Measurements from ENCODE around the gene PCYOX1L.
A peak's percentile ranks its signal among the peaks of the same experiment; 100 is the strongest.

The PCYOX1L gene

GRCh38 chr5:149367972-149368645 lies 10.3 kb downstream of the PCYOX1L start:
- H3K9me3 Mint-ChIP-seq = no peaks in the 10 kb centered on the region
- H3K4me1 Mint-ChIP-seq (ENCODE audit: low read depth) = peaks cover 20% of the 10 kb centered on the region
- no peak overlapping the region for H3K4me3 Mint-ChIP-seq
- H3K36me3 Mint-ChIP-seq (ENCODE audit: low read depth) = peaks cover 54% of the 10 kb centered on the region
- no peak overlapping the region for H3K27ac Mint-ChIP-seq
- no peak for DNase-seq
- H3K27me3 Mint-ChIP-seq = no peaks in the 10 kb centered on the region

GRCh38 chr5:149370878-149371277 lies 13.0 kb downstream of the PCYOX1L start:
- Mint-ChIP-seq H3K4me3 (no peak overlapping the region), H3K9me3 (no peaks in the 10 kb centered on the region), H3K27ac (no peak overlapping the region), H3K27me3 (no peaks in the 10 kb centered on the region), H3K36me3 (ENCODE audit: low read depth) (peaks cover 30% of the 10 kb centered on the region), H3K4me1 (ENCODE audit: low read depth) (peaks cover 20% of the 10 kb centered on the region)
- no peak for DNase-seq

- no peaks in the 10 kb centered on the region for H3K9me3 Mint-ChIP-seq
- H3K27me3 Mint-ChIP-seq = no peaks in the 10 kb centered on the region
- no peak overlapping the region for H3K27ac Mint-ChIP-seq
- DNase-seq = peak; percentile 74
- H3K36me3 Mint-ChIP-seq (ENCODE audit: low read depth) = peaks cover 25% of the 10 kb centered on the region
- H3K4me1 Mint-ChIP-seq (ENCODE audit: low read depth) = peaks cover 20% of the 10 kb centered on the region
- no peak overlapping the region for H3K4me3 Mint-ChIP-seq
These were observed 13.6 kb downstream of the PCYOX1L start for GRCh38 chr5:149371296-149371962.

- Mint-ChIP-seq H3K4me1 (ENCODE audit: low read depth) (peaks cover 17% of the 10 kb centered on the region), H3K27ac (no peak overlapping the region), H3K4me3 (no peak overlapping the region), H3K9me3 (no peaks in the 10 kb centered on the region), H3K36me3 (ENCODE audit: low read depth) (peaks cover 20% of the 10 kb centered on the region), H3K27me3 (no peaks in the 10 kb centered on the region)
- no peak for DNase-seq
These were observed 14.4 kb downstream of the PCYOX1L start for GRCh38 chr5:149372076-149372795.

- Mint-ChIP-seq H3K27ac (no peak overlapping the region), H3K36me3 (ENCODE audit: low read depth) (peaks cover 13% of the 10 kb centered on the region), H3K4me1 (ENCODE audit: low read depth) (peaks cover 13% of the 10 kb centered on the region), H3K27me3 (no peaks in the 10 kb centered on the region), H3K9me3 (no peaks in the 10 kb centered on the region), H3K4me3 (no peak overlapping the region)
- no peak for DNase-seq
These were observed 15.1 kb downstream of the PCYOX1L start for GRCh38 chr5:149372932-149373331.

GRCh38 chr5:149374303-149374702 lies 16.5 kb downstream of the PCYOX1L start:
- H3K27me3 Mint-ChIP-seq = no peaks in the 10 kb centered on the region
- H3K4me3 Mint-ChIP-seq = no peak overlapping the region
- no peak for DNase-seq
- H3K36me3 Mint-ChIP-seq (ENCODE audit: low read depth) = peaks cover under 1% of the 10 kb centered on the region
- H3K4me1 Mint-ChIP-seq (ENCODE audit: low read depth) = peaks cover 7% of the 10 kb centered on the region
- H3K27ac Mint-ChIP-seq = no peak overlapping the region
- H3K9me3 Mint-ChIP-seq = no peaks in the 10 kb centered on the region

- no peak overlapping the region for H3K4me3 Mint-ChIP-seq
- H3K27ac Mint-ChIP-seq = no peak overlapping the region
- H3K9me3 Mint-ChIP-seq = no peaks in the 10 kb centered on the region
- H3K4me1 Mint-ChIP-seq (ENCODE audit: low read depth) = peaks cover 4% of the 10 kb centered on the region
- DNase-seq = no peak
- H3K36me3 Mint-ChIP-seq (ENCODE audit: low read depth) = no peaks in the 10 kb centered on the region
- no peaks in the 10 kb centered on the region for H3K27me3 Mint-ChIP-seq
These were observed 17.0 kb downstream of the PCYOX1L start for GRCh38 chr5:149374801-149375200.

GRCh38 chr5:149375434-149375833 lies 17.6 kb downstream of the PCYOX1L start:
- Mint-ChIP-seq H3K9me3 (no peaks in the 10 kb centered on the region), H3K27ac (no peak overlapping the region), H3K4me3 (no peak overlapping the region), H3K4me1 (ENCODE audit: low read depth) (peaks cover 4% of the 10 kb centered on the region), H3K27me3 (no peaks in the 10 kb centered on the region), H3K36me3 (ENCODE audit: low read depth) (no peaks in the 10 kb centered on the region)
- DNase-seq = no peak

GRCh38 chr5:149376104-149376503 lies 18.3 kb downstream of the PCYOX1L start:
- H3K9me3 Mint-ChIP-seq = no peaks in the 10 kb centered on the region
- H3K27ac Mint-ChIP-seq = no peak overlapping the region
- H3K4me1 Mint-ChIP-seq (ENCODE audit: low read depth) = peaks cover 4% of the 10 kb centered on the region
- no peaks in the 10 kb centered on the region for H3K27me3 Mint-ChIP-seq
- no peak overlapping the region for H3K4me3 Mint-ChIP-seq
- H3K36me3 Mint-ChIP-seq (ENCODE audit: low read depth) = no peaks in the 10 kb centered on the region
- DNase-seq = no peak

GRCh38 chr5:149376711-149377447 lies 19.0 kb downstream of the PCYOX1L start:
- Mint-ChIP-seq H3K36me3 (ENCODE audit: low read depth) (no peaks in the 10 kb centered on the region), H3K4me1 (ENCODE audit: low read depth) (peaks cover 2% of the 10 kb centered on the region), H3K4me3 (no peak overlapping the region), H3K27me3 (peaks cover 1% of the 10 kb centered on the region), H3K9me3 (no peaks in the 10 kb centered on the region), H3K27ac (no peak overlapping the region)
- DNase-seq = no peak

GRCh38 chr5:149378241-149378820 lies 20.5 kb downstream of the PCYOX1L start:
- Mint-ChIP-seq H3K4me3 (no peak overlapping the region), H3K27me3 (peaks cover 2% of the 10 kb centered on the region), H3K27ac (no peak overlapping the region), H3K9me3 (no peaks in the 10 kb centered on the region), H3K4me1 (ENCODE audit: low read depth) (peaks cover 4% of the 10 kb centered on the region), H3K36me3 (ENCODE audit: low read depth) (no peaks in the 10 kb centered on the region)
- DNase-seq = no peak

GRCh38 chr5:149379177-149379761 lies 21.4 kb downstream of the PCYOX1L start, which contains the start of gene IL17B:
TSS of gene IL17B (minus strand) at chr5:149379292. CDS start at chr5:149379225, 67 bp downstream.
- DNase-seq = no peak
- no peaks in the 10 kb centered on the region for H3K9me3 Mint-ChIP-seq
- no peak within 1 kb of the TSS for H3K27ac Mint-ChIP-seq
- H3K36me3 Mint-ChIP-seq (ENCODE audit: low read depth) = no peaks in the 10 kb centered on the region
- H3K27me3 Mint-ChIP-seq = peaks cover 2% of the 10 kb centered on the region
- H3K4me1 Mint-ChIP-seq (ENCODE audit: low read depth) = peaks cover 4% of the 10 kb centered on the region
- no peak within 1 kb of the TSS for H3K4me3 Mint-ChIP-seq

- Mint-ChIP-seq H3K4me3 (no peak overlapping the region), H3K27ac (no peak overlapping the region), H3K27me3 (peaks cover 2% of the 10 kb centered on the region), H3K4me1 (ENCODE audit: low read depth) (peaks cover 4% of the 10 kb centered on the region), H3K9me3 (no peaks in the 10 kb centered on the region), H3K36me3 (ENCODE audit: low read depth) (no peaks in the 10 kb centered on the region)
- no peak for DNase-seq
These were observed 22.1 kb downstream of the PCYOX1L start for GRCh38 chr5:149379818-149380374.

Measured in activated T-cell treated with anti-CD3 and anti-CD28 coated beads, Interleukin-2, amount 50 U/mL, for 24 hours (primary cell).